Fibroblast of lung (primary cell): ENCODE measurements around the gene TPR.

ENCODE experiments used
- CTCF ChIP-seq, 2 donors: IDR thresholded peaks in 1 of 2; conservative IDR thresholded peaks in 1 of 2; 1 replicate in 1 of 2; 2 replicates in 1 of 2; pipeline ENCODE4 v1.5.1; 2011 to 2012; ENCODE audit warnings: low read length in 2 of 2, control low read depth in 1 of 2, inconsistent platforms in 1 of 2, low read depth in 1 of 2, mild to moderate bottlenecking in 1 of 2
- EZH2 ChIP-seq: IDR thresholded peaks from 2 replicates; pipeline ENCODE4 v1.5.1; 2012; ENCODE audit warnings: low read length, control low read depth, mild to moderate bottlenecking; ENCODE audit errors: missing control alignments

- TF ChIP-seq CTCF (conservative IDR thresholded peaks at IDR 0.05 in 1 of 2, IDR thresholded peaks at IDR 0.05 in 1 of 2; ENCODE audit: low read depth in 1 of 2, low read length in 2 of 2): no peak
- no peak for TF ChIP-seq EZH2
Observed at GRCh38 chr1:186323865-186324264, 51.2 kb downstream of the TPR start.
